Liver (tissue), 9 donors: ENCODE data around the gene MYOZ2. TPM values are rescaled to one million over a fixed set of nuclear protein-coding genes. Genes with fewer than 3 reads are reported as not detected.

Experiments
- DNase-seq: peaks from one replicate; pipeline ENCODE4 v3.0.0-alpha.2; 2017; ENCODE audit warnings: low spot score
- H3K27ac ChIP-seq, 2 donors: one replicate each; pipeline ENCODE4 v1.7.0; 2013; ENCODE audit warnings: inconsistent platforms in 2 of 2, low read length in 2 of 2, control low read depth in 1 of 2, low read depth in 1 of 2, mild to moderate bottlenecking in 1 of 2
- H3K27me3 ChIP-seq, 4 donors: one replicate each; pipeline versions ENCODE4 v1.6.1 to v1.7.0; 2013; ENCODE audit warnings: low read length in 3 of 4, inconsistent platforms in 1 of 4, mild to moderate bottlenecking in 1 of 4, moderate library complexity in 1 of 4; ENCODE audit not compliant: control insufficient read depth in 4 of 4, insufficient read depth in 4 of 4
- H3K36me3 ChIP-seq, 4 donors: one replicate each; pipeline versions ENCODE4 v1.6.1 to v1.7.0; 2013; ENCODE audit warnings: low read length in 3 of 4, mild to moderate bottlenecking in 3 of 4, low read depth in 1 of 4, moderate library complexity in 1 of 4; ENCODE audit not compliant: control insufficient read depth in 4 of 4, insufficient read depth in 3 of 4
- H3K4me1 ChIP-seq, 4 donors: one replicate each; pipeline versions ENCODE4 v1.6.1 to v1.7.0; 2013; ENCODE audit warnings: low read length in 3 of 4, mild to moderate bottlenecking in 3 of 4, moderate library complexity in 1 of 4; ENCODE audit not compliant: control insufficient read depth in 4 of 4, insufficient read depth in 4 of 4
- H3K4me3 ChIP-seq, 3 donors: one replicate each; pipeline versions ENCODE4 v1.6.1 to v1.7.0; 2013; ENCODE audit warnings: low read length in 3 of 3, control low read depth in 1 of 3, low read depth in 1 of 3, mild to moderate bottlenecking in 1 of 3
- H3K9ac ChIP-seq, 2 donors: one replicate each; pipeline ENCODE4 v1.7.0; 2013; ENCODE audit warnings: low read length in 2 of 2, mild to moderate bottlenecking in 2 of 2, moderate library complexity in 2 of 2, control low read depth in 1 of 2, low read depth in 1 of 2
- H3K9me3 ChIP-seq, 4 donors: one replicate each; pipeline versions ENCODE4 v1.6.1 to v1.7.0; 2013; ENCODE audit warnings: low read length in 3 of 4; ENCODE audit not compliant: control insufficient read depth in 4 of 4
- EGR1 ChIP-seq, 2 donors: IDR thresholded peaks; 2 replicates each; pipeline ENCODE4 v1.6.1; 2016 to 2018; ENCODE audit warnings: antibody characterized with exemption in 2 of 2, low read depth in 2 of 2
- FOXA1 ChIP-seq: IDR thresholded peaks from 2 replicates; pipeline ENCODE4 v1.6.1; 2016; ENCODE audit warnings: antibody characterized with exemption
- FOXA2 ChIP-seq: IDR thresholded peaks from 2 replicates; pipeline ENCODE4 v1.6.1; 2016; ENCODE audit warnings: antibody characterized with exemption
- GABPA ChIP-seq, 2 donors: IDR thresholded peaks in 1 of 2; conservative IDR thresholded peaks in 1 of 2; 2 replicates each; pipeline ENCODE4 v1.6.1; 2016; ENCODE audit warnings: antibody characterized with exemption in 2 of 2, mild to moderate bottlenecking in 1 of 2, moderate library complexity in 1 of 2
- HNF4A ChIP-seq, 2 donors: conservative IDR thresholded peaks; 2 replicates each; pipeline ENCODE4 v1.6.1; 2016; ENCODE audit warnings: antibody characterized with exemption in 2 of 2, mild to moderate bottlenecking in 2 of 2
- HNF4G ChIP-seq: IDR thresholded peaks from 2 replicates; pipeline ENCODE4 v1.6.1; 2016; ENCODE audit warnings: antibody characterized with exemption
- JUND ChIP-seq, 2 donors: IDR thresholded peaks; 2 replicates each; pipeline ENCODE4 v1.6.1; 2016; ENCODE audit warnings: antibody characterized with exemption in 2 of 2
- NR2F2 ChIP-seq: IDR thresholded peaks from 2 replicates; pipeline ENCODE4 v1.6.1; 2016; ENCODE audit warnings: antibody characterized with exemption
- RAD21 ChIP-seq, 2 donors: IDR thresholded peaks; 2 replicates each; pipeline ENCODE4 v1.6.1; 2016; ENCODE audit warnings: antibody characterized with exemption in 2 of 2, mild to moderate bottlenecking in 2 of 2
- RXRA ChIP-seq, 2 donors: IDR thresholded peaks; 2 replicates each; pipeline ENCODE4 v1.6.1; 2017 to 2018; ENCODE audit warnings: antibody characterized with exemption in 2 of 2, mild to moderate bottlenecking in 1 of 2
- SP1 ChIP-seq: IDR thresholded peaks from 2 replicates; pipeline ENCODE4 v1.6.1; 2018; ENCODE audit warnings: antibody characterized with exemption, mild to moderate bottlenecking
- TAF1 ChIP-seq: conservative IDR thresholded peaks from 2 replicates; pipeline ENCODE4 v1.6.1; 2016; ENCODE audit warnings: antibody characterized with exemption, mild to moderate bottlenecking
- YY1 ChIP-seq: IDR thresholded peaks from 2 replicates; pipeline ENCODE4 v1.6.1; 2016; ENCODE audit warnings: antibody characterized with exemption, mild to moderate bottlenecking
- WGBS: extraction: QIAGEN DNeasy Blood & Tissue Kit; methylation state at CpG from one replicate; pipeline ENCODE4 v1.1.7; 2013; 5-methylcytosine and 5-hydroxymethylcytosine counted together
- polyA plus RNA-seq, 2 donors: library from polyadenylated mRNA; stranded (reverse) in 1 of 2; unstranded in 1 of 2; fragments of 200-250 nt in 1 of 2; fragments of >200 nt in 1 of 2; fragmentation: Nextera tagmentation in 1 of 2; extraction: Ambion mirVana in 1 of 2; gene quantifications; one replicate each; pipeline versions ENCODE4 v1.2.1 to v1.2.3, GENCODE V29; 2013 to 2015
- total RNA-seq, 2 donors: library from RNA; depleted of rRNA; stranded (reverse); fragments of >200 nt; gene quantifications; one replicate each; pipeline ENCODE4 v1.2.3, GENCODE V29; 2014
- TF ChIP-seq, protein P1 (sequence below): IDR thresholded peaks from 2 replicates; pipeline ENCODE4 v1.6.1; 2016; ENCODE audit warnings: antibody characterized with exemption
- TF ChIP-seq, protein P2 (sequence below): fragments of 150-350 bp; IDR thresholded peaks from 2 replicates; pipeline ENCODE4 v1.5.1; 2017; ENCODE audit warnings: improper control_type of control experiment, low read depth, low read length; ENCODE audit not compliant: missing input control
- TF ChIP-seq, protein P3 (sequence below): IDR thresholded peaks from 2 replicates; pipeline ENCODE4 v1.6.1; 2016; ENCODE audit warnings: antibody characterized with exemption
- TF ChIP-seq, protein P4 (sequence below): IDR thresholded peaks from 2 replicates; pipeline ENCODE4 v1.6.1; 2016; ENCODE audit warnings: antibody characterized with exemption
- TF ChIP-seq, protein P5 (sequence below): IDR thresholded peaks from 2 replicates; pipeline ENCODE4 v1.6.1; 2016; ENCODE audit warnings: antibody characterized with exemption, mild to moderate bottlenecking
- donor health status: healthy.
- donor health status: healthy.
- donor health status: healthy.
- donor health status: healthy.
- donor health status: healthy.

The MYOZ2 gene
- total and polyA plus RNA-seq, 4 donors = 0.03 to 0.08 TPM; not detected in 2

DNA sequence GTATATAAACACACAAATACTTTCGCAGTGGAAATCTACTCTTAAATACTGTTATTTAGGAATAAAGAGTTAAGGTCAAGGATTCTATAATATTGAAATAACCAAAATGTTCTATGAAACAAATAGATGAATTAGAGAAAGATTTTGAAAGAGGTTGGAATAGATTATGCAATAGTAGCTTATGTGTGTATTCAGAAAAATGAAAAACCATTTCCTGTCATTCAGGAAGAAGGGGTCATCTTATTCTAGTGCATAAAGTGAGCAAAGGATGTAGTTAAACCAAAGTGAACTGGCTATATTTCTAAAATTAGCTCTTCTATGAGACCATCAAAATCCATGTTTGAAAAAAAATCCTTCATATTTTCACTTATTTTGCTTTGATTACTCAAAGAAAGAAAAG lies 30.0 kb upstream of the MYOZ2 start:
- Histone ChIP-seq H3K4me3 (no peak overlapping the region), H3K27ac (no peak overlapping the region), H3K9me3 (no peaks in the 10 kb centered on the region), H3K4me1 (no peaks in the 10 kb centered on the region), H3K9ac (no peak overlapping the region), H3K36me3 (no peaks in the 10 kb centered on the region), H3K27me3 (no peaks in the 10 kb centered on the region)
- WGBS = 93% methylated on average over 1 of the region's 1 CpG
- DNase-seq = no peak
- no peak for TF ChIP-seq FOXA1
- no peak for TF ChIP-seq EGR1 (IDR thresholded peaks at IDR 0.05; ENCODE audit: low read depth in 2 of 2)
- no peak for TF ChIP-seq NR2F2
- no peak for TF ChIP-seq RXRA (IDR thresholded peaks at IDR 0.05)
- TF ChIP-seq HNF4A (conservative IDR thresholded peaks at IDR 0.05) = no peak
- TF ChIP-seq, protein P1, sequence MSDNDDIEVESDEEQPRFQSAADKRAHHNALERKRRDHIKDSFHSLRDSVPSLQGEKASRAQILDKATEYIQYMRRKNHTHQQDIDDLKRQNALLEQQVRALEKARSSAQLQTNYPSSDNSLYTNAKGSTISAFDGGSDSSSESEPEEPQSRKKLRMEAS = no peak
- TF ChIP-seq HNF4G = no peak
- TF ChIP-seq RAD21 (IDR thresholded peaks at IDR 0.05) = no peak
- TF ChIP-seq, protein P2, sequence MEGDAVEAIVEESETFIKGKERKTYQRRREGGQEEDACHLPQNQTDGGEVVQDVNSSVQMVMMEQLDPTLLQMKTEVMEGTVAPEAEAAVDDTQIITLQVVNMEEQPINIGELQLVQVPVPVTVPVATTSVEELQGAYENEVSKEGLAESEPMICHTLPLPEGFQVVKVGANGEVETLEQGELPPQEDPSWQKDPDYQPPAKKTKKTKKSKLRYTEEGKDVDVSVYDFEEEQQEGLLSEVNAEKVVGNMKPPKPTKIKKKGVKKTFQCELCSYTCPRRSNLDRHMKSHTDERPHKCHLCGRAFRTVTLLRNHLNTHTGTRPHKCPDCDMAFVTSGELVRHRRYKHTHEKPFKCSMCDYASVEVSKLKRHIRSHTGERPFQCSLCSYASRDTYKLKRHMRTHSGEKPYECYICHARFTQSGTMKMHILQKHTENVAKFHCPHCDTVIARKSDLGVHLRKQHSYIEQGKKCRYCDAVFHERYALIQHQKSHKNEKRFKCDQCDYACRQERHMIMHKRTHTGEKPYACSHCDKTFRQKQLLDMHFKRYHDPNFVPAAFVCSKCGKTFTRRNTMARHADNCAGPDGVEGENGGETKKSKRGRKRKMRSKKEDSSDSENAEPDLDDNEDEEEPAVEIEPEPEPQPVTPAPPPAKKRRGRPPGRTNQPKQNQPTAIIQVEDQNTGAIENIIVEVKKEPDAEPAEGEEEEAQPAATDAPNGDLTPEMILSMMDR = no peak
- TF ChIP-seq, protein P3, sequence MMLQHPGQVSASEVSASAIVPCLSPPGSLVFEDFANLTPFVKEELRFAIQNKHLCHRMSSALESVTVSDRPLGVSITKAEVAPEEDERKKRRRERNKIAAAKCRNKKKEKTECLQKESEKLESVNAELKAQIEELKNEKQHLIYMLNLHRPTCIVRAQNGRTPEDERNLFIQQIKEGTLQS = no peak
- no peak for TF ChIP-seq TAF1
- no peak for TF ChIP-seq SP1
- TF ChIP-seq JUND (IDR thresholded peaks at IDR 0.05) = no peak
- no peak for TF ChIP-seq FOXA2

DNA sequence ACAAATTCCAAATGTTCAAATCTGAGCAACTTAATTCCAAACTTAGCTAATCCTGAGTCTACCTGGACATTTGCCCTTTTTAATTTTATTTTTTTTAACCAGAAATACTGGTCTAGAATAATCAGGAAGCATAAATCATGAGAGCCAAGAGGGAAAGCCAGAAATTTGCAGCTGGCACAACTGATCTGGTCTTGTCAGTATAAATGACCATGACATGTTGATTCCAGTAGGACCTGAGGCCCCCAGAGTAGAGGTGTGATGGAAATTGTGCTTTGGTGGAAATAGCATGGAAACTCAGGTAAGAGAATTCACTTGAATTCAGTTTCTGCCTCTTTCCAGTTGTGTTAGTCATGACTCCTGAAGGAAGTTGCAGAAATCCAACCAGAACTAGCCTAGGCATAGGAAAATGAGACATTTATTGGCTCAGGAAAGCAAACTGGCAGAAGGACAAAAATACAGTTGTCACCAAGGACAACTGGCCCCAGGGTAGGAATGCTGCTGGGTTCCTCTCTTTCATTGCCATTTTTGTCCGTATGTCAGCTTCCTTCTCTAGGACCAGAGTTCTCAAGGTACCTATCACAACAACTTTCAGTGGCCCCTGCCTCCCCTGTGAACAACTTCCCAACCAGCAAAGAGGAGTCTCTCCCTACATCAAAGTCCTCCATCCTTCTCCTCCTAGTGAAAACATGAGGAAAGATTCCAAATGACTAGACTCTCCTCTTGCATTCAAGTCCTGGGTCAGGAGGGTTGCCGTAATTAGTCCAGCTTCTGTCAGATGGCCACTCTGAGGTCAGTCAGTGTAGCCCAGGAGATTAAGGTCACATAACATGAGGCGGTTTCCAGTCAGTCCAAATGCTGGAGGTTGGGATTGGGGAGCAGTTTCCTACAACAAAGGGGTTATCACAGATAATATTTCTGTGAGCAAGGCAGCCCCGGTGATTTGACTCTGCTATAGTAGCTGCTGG lies 29.3 kb upstream of the MYOZ2 start:
- Histone ChIP-seq H3K9me3 (no peaks in the 10 kb centered on the region), H3K4me3 (no peak overlapping the region), H3K4me1 (no peaks in the 10 kb centered on the region), H3K9ac (no peak overlapping the region), H3K27ac (no peak overlapping the region), H3K27me3 (no peaks in the 10 kb centered on the region), H3K36me3 (no peaks in the 10 kb centered on the region)
- 74% methylated on average over 4 of the region's 4 CpGs for WGBS
- TF ChIP-seq, protein P2 = no peak
- TF ChIP-seq RXRA (IDR thresholded peaks at IDR 0.05) (no peak), FOXA1 (no peak), EGR1 (IDR thresholded peaks at IDR 0.05; ENCODE audit: low read depth in 2 of 2) (no peak), FOXA2 (no peak), HNF4G (no peak), NR2F2 (no peak), RAD21 (IDR thresholded peaks at IDR 0.05) (no peak), TAF1 (no peak), GABPA (IDR thresholded peaks at IDR 0.05 in 1 of 2, conservative IDR thresholded peaks at IDR 0.05 in 1 of 2) (no peak), JUND (IDR thresholded peaks at IDR 0.05) (no peak), SP1 (no peak), YY1 (no peak), HNF4A (conservative IDR thresholded peaks at IDR 0.05) (no peak)
- TF ChIP-seq, protein P4, sequence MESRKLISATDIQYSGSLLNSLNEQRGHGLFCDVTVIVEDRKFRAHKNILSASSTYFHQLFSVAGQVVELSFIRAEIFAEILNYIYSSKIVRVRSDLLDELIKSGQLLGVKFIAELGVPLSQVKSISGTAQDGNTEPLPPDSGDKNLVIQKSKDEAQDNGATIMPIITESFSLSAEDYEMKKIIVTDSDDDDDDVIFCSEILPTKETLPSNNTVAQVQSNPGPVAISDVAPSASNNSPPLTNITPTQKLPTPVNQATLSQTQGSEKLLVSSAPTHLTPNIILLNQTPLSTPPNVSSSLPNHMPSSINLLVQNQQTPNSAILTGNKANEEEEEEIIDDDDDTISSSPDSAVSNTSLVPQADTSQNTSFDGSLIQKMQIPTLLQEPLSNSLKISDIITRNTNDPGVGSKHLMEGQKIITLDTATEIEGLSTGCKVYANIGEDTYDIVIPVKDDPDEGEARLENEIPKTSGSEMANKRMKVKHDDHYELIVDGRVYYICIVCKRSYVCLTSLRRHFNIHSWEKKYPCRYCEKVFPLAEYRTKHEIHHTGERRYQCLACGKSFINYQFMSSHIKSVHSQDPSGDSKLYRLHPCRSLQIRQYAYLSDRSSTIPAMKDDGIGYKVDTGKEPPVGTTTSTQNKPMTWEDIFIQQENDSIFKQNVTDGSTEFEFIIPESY = no peak
- TF ChIP-seq, protein P1 = no peak
- TF ChIP-seq, protein P3 = no peak
- TF ChIP-seq, protein P5, sequence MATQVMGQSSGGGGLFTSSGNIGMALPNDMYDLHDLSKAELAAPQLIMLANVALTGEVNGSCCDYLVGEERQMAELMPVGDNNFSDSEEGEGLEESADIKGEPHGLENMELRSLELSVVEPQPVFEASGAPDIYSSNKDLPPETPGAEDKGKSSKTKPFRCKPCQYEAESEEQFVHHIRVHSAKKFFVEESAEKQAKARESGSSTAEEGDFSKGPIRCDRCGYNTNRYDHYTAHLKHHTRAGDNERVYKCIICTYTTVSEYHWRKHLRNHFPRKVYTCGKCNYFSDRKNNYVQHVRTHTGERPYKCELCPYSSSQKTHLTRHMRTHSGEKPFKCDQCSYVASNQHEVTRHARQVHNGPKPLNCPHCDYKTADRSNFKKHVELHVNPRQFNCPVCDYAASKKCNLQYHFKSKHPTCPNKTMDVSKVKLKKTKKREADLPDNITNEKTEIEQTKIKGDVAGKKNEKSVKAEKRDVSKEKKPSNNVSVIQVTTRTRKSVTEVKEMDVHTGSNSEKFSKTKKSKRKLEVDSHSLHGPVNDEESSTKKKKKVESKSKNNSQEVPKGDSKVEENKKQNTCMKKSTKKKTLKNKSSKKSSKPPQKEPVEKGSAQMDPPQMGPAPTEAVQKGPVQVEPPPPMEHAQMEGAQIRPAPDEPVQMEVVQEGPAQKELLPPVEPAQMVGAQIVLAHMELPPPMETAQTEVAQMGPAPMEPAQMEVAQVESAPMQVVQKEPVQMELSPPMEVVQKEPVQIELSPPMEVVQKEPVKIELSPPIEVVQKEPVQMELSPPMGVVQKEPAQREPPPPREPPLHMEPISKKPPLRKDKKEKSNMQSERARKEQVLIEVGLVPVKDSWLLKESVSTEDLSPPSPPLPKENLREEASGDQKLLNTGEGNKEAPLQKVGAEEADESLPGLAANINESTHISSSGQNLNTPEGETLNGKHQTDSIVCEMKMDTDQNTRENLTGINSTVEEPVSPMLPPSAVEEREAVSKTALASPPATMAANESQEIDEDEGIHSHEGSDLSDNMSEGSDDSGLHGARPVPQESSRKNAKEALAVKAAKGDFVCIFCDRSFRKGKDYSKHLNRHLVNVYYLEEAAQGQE = no peak
- DNase-seq = no peak
